Measurements from ENCODE around the gene WSCD2.

Gene WSCD2

DNA sequence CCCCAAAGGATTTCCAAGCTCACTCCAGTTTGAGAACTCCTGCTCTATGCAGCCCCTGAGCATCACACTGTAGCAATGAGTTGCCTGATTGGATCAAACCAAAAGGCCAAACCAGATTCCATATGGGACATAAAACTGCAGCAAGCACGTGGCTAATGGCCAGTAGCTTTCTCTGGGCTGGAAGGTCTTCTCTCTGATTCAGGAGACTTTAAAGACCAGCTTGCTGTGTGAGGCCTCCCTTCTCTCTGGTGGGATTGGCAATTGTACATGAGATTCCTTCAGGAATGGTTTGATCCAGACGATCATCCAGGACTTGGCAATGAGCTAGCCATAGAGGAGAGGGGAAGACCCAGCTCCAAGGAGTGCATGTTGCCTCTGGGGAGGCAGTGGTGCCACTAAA lies 50.2 kb downstream of the WSCD2 start:
- Histone ChIP-seq H3K27me3 (no peaks in the 10 kb centered on the region), H3K27ac (no peak overlapping the region), H3K9me3 (replicated peaks in 1 of 11) (no peaks in the 10 kb centered on the region), H3K4me1 (no peaks in the 10 kb centered on the region), H3K4me2 (no peak overlapping the region), H3K36me3 (no peaks in the 10 kb centered on the region), H3K9ac (no peak overlapping the region), H4K20me1 (peaks cover 0 to 1% (median 0%) of the 10 kb centered on the region in 11 experiments; a peak in 2 of 22 replicates), H3K4me3 (no peak overlapping the region)
- no peak for TF ChIP-seq Cebpa-rat (IDR thresholded peaks at IDR 0.05)

DNA sequence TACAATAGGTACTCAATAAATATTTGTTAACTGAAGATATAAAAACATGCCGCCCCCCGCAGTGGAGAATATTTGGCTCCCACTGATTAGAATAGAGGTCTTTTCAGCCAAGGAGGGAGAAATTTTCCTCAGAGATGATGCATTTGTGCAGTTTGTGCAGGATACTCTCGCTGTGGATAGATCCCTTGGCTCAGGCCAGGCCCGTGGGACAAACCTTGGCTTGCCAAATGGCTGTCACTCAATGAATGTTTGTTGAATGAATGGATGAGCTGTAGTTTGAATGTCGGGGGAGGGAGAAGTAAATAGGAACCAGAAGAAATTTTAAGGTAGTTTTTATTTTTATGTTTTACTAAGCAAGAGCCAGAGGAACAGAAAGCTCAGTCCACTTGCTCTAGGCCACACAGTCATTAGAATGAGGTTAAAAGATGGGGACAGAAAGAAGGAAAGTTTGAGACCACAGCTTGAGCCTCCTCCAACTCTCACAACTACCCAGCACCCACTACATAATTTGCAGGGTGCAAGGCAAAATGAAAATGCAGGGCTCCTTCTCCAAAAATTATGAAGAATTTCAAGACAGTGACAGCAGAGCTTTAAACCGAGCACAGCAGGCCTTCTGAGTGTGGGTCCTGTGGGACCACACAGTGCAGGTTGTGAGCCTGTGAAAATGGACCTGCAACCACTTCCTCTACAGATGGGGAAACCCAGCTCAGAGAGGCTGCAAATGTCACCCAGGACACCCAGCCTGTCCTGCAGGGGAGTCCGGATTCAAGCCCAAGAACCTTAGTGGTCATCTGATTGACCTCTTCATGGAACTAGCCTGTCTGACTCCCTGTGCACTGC lies 51.4 kb downstream of the WSCD2 start:
- H3K9ac ChIP-seq = no peak overlapping the region
- no peaks in the 10 kb centered on the region for H3K36me3 ChIP-seq
- H3K27ac ChIP-seq = no peak overlapping the region
- H3K27me3 ChIP-seq = no peaks in the 10 kb centered on the region
- H4K20me1 ChIP-seq = peaks cover 0 to 5% (median 0%) of the 10 kb centered on the region in 11 experiments; a peak in 2 of 22 replicates
- no peaks in the 10 kb centered on the region for H3K9me3 ChIP-seq (replicated peaks in 1 of 11)
- no peak overlapping the region for H3K4me2 ChIP-seq
- no peaks in the 10 kb centered on the region for H3K4me1 ChIP-seq
- H3K4me3 ChIP-seq = no peak overlapping the region
- TF ChIP-seq Cebpa-rat (IDR thresholded peaks at IDR 0.05) = no peak

DNA sequence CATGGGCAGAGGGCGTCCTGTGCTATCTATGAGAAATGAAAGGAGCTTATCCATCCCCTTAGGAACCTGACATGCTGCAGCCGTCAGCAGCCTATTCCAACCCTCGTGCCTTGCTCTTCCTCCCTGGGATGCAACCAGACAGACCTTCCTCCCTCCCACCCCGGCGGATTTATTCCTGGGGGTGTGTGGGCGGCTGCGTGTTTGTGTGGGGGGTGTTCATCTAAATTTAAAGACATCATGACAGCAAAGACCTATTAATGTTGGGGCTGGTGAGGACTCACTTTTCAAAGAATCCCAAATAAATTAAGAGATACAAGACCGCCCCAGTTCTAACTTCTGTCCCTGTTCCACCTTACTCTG lies 52.0 kb downstream of the WSCD2 start:
- Histone ChIP-seq H4K20me1 (peaks cover 0 to 5% (median 0%) of the 10 kb centered on the region in 11 experiments; a peak in 2 of 22 replicates), H3K27me3 (no peaks in the 10 kb centered on the region), H3K4me2 (no peak overlapping the region), H3K36me3 (no peaks in the 10 kb centered on the region), H3K27ac (no peak overlapping the region), H3K4me1 (no peaks in the 10 kb centered on the region), H3K4me3 (no peak overlapping the region), H3K9me3 (replicated peaks in 1 of 11) (no peaks in the 10 kb centered on the region), H3K9ac (no peak overlapping the region)
- no peak for TF ChIP-seq Cebpa-rat (IDR thresholded peaks at IDR 0.05)

DNA sequence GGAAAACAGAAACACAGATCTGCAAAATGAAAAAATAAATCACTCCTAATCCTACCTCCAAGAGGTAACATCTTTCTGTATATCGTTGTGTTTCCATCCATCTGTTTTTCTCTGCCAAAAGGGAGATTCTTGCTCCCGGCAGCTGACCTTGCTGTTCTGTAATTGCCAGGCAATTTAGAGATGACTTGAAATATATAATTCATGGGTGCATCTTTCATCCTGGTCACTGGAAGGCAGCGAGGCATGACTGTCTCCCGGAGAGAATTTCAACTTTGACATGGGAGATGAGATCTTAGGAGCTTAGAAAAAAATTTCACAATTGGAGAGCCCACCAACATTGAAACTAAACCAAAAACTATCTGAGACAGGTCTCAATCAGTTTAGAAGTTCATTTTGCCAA lies 53.0 kb downstream of the WSCD2 start:
- Histone ChIP-seq H3K4me2 (no peak overlapping the region), H3K9me3 (replicated peaks in 1 of 11) (no peaks in the 10 kb centered on the region), H3K4me1 (no peaks in the 10 kb centered on the region), H4K20me1 (peaks cover 0 to 5% (median 0%) of the 10 kb centered on the region in 11 experiments; a peak in 2 of 22 replicates), H3K4me3 (no peak overlapping the region), H3K9ac (no peak overlapping the region), H3K36me3 (no peaks in the 10 kb centered on the region), H3K27me3 (no peaks in the 10 kb centered on the region), H3K27ac (no peak overlapping the region)
- TF ChIP-seq Cebpa-rat (IDR thresholded peaks at IDR 0.05) = no peak

DNA sequence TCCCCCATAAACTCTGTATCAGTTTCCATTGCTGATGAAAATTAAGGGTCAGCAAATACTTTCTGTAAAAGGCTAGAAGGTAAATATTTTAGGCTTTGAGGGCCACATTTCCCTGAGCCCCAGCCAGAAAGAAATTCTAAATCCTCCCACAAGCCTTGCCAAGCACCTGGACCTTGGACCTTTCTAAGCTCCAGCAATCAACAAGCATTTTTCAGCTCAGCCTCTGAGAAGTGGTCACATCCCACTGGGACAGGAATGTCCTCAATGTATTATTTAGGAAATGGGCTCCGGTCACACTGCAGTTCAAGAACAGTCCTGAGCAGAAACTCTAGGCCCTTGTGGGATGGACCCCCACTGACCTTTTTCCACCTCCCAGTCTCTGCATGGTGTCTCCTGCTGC lies 55.9 kb downstream of the WSCD2 start:
- TF ChIP-seq Cebpa-rat (IDR thresholded peaks at IDR 0.05) = no peak
- no peaks in the 10 kb centered on the region for H3K36me3 ChIP-seq
- H3K27me3 ChIP-seq = no peaks in the 10 kb centered on the region
- no peaks in the 10 kb centered on the region for H3K4me1 ChIP-seq
- H3K4me2 ChIP-seq = no peak overlapping the region
- H3K9me3 ChIP-seq (replicated peaks in 1 of 11) = no peaks in the 10 kb centered on the region
- no peak overlapping the region for H3K27ac ChIP-seq
- H3K9ac ChIP-seq = no peak overlapping the region
- no peak overlapping the region for H3K4me3 ChIP-seq
- H4K20me1 ChIP-seq = peaks cover 0 to 5% (median 0%) of the 10 kb centered on the region in 11 experiments; a peak in 2 of 22 replicates

DNA sequence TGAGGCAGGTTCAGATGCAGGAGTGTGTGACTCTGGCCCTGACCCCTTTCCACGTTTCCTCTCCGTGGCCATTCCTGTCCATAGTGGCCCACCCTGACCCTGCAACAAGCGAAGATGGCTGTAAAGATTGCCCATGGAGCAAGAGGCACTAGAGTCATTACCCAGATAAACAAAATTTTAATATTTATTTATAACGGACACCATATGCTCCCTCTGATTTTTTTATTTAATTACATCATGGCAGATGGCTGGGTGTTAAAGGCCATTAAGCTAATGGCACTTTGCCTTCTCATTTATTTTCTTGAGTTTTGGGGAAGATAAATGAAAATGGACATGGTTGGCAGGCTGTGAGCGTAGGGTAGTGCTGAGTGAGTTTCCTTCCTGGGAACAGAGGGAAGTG lies 58.7 kb downstream of the WSCD2 start:
- H3K27me3 ChIP-seq = no peaks in the 10 kb centered on the region
- H3K36me3 ChIP-seq = no peaks in the 10 kb centered on the region
- no peak overlapping the region for H3K4me2 ChIP-seq
- no peaks in the 10 kb centered on the region for H3K9me3 ChIP-seq (replicated peaks in 1 of 11)
- no peak overlapping the region for H3K9ac ChIP-seq
- TF ChIP-seq Cebpa-rat (IDR thresholded peaks at IDR 0.05) = no peak
- H3K4me3 ChIP-seq = no peak overlapping the region
- H4K20me1 ChIP-seq = peaks cover 0 to 5% (median 0%) of the 10 kb centered on the region in 11 experiments; a peak in 4 of 22 replicates
- H3K27ac ChIP-seq = no peak overlapping the region
- peaks cover 0 to 6% (median 0%) of the 10 kb centered on the region in 10 experiments; a peak in 5 of 20 replicates for H3K4me1 ChIP-seq

DNA sequence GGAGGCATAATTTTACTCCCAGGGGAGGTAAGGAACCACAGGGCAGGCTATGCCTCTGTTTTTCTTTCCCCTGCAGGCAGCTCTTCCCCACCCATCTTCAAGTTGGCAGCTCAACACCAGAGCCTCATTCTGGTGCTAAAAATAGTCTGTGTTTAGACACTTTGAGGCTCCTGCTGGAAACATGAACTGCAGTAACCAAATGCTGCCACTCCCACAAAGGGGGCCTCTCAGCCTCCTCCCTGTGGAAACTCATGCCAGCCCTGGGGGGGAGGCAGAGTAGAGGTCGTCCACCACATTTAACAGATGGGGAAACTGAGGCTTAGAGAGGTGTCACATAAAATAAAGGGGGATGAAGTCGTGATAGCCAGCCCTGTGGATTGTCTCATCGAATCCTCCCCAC lies 61.4 kb downstream of the WSCD2 start:
- Histone ChIP-seq H4K20me1 (peaks cover 0 to 10% (median 0%) of the 10 kb centered on the region in 11 experiments; a peak in 6 of 22 replicates), H3K27me3 (no peaks in the 10 kb centered on the region), H3K9me3 (replicated peaks in 1 of 11) (no peaks in the 10 kb centered on the region), H3K4me1 (peaks cover 0 to 6% (median 0%) of the 10 kb centered on the region in 10 experiments; a peak in 5 of 20 replicates), H3K36me3 (no peaks in the 10 kb centered on the region), H3K9ac (no peak overlapping the region), H3K4me2 (no peak overlapping the region), H3K4me3 (no peak overlapping the region), H3K27ac (no peak overlapping the region)
- TF ChIP-seq Cebpa-rat (IDR thresholded peaks at IDR 0.05) = no peak

DNA sequence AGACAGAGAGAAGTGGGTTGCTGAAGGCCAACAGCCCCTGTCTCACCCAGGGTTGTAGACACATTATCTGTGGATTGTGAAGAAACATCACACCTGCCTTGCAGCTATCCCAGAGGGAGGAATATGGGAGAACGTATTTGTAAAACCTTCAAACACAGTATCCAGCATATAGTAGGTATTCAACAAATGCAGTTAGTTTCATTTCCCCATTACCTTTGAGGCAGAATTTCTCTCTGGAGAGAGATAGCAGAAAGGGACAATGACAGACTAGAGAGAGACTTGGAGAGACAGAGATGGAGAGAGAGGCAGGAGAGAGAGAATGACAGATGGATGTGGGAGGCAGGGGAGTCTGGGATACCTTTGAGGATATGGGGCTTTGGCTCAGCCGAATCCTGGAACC lies 62.0 kb downstream of the WSCD2 start:
- H3K4me1 ChIP-seq = peaks cover 0 to 6% (median 0%) of the 10 kb centered on the region in 10 experiments; a peak in 5 of 20 replicates
- H3K9ac ChIP-seq = no peak overlapping the region
- no peak overlapping the region for H3K4me3 ChIP-seq
- no peaks in the 10 kb centered on the region for H3K27me3 ChIP-seq
- no peaks in the 10 kb centered on the region for H3K9me3 ChIP-seq (replicated peaks in 1 of 11)
- peaks cover 0 to 10% (median 0%) of the 10 kb centered on the region in 11 experiments; a peak in 7 of 22 replicates for H4K20me1 ChIP-seq
- H3K4me2 ChIP-seq = no peak overlapping the region
- no peak for TF ChIP-seq Cebpa-rat (IDR thresholded peaks at IDR 0.05)
- H3K36me3 ChIP-seq = no peaks in the 10 kb centered on the region
- H3K27ac ChIP-seq = no peak overlapping the region

DNA sequence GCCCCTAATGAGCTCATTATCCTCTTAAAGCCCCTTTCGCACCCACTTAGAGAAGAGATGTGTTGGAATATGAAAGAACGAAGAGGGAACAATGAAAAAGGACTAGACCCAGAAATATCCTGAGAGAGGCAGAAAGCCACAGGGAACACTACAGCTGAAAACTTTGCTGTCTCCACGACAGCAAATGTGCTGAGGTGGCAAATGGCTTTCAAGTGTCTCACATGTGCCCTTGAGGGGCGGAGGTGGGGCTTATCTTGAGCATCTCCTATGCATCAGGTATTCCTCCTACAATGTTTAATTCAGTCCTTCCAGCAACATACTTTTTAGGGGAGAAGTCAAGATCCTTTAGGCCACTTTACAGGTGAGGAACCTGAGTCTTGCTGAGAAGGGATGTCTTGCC lies 62.9 kb downstream of the WSCD2 start:
- H3K4me2 ChIP-seq = no peak overlapping the region
- H3K27me3 ChIP-seq = no peaks in the 10 kb centered on the region
- peaks cover 0 to 6% (median 0%) of the 10 kb centered on the region in 10 experiments; a peak in 5 of 20 replicates for H3K4me1 ChIP-seq
- H3K36me3 ChIP-seq = no peaks in the 10 kb centered on the region
- H4K20me1 ChIP-seq = peaks cover 0 to 10% (median 0%) of the 10 kb centered on the region in 11 experiments; a peak in 7 of 22 replicates
- TF ChIP-seq Cebpa-rat (IDR thresholded peaks at IDR 0.05) = no peak
- H3K27ac ChIP-seq = no peak overlapping the region
- no peak overlapping the region for H3K9ac ChIP-seq
- no peaks in the 10 kb centered on the region for H3K9me3 ChIP-seq (replicated peaks in 1 of 11)
- no peak overlapping the region for H3K4me3 ChIP-seq

DNA sequence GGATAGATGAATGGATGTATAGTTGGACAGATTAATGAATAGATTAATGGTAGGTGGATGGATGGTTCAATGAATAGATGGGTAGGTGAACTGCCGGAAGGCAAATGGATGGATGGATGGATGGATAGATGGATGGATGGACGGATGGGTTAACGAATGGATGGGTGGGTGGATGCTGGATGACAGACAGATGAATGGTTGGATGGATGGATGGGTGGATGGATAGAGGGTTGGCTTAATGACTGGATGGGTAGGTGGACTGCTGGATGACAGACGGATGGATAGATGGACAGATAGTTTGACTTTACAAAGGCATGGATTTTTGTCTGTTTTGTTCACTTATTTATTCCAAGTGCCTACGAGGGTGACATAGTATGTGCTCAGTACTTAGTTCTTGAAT lies 64.4 kb downstream of the WSCD2 start:
- H3K4me3 ChIP-seq = no peak overlapping the region
- H3K36me3 ChIP-seq = no peaks in the 10 kb centered on the region
- H3K9ac ChIP-seq = no peak overlapping the region
- H3K4me1 ChIP-seq = peaks cover 0 to 6% (median 0%) of the 10 kb centered on the region in 10 experiments; a peak in 5 of 20 replicates
- H4K20me1 ChIP-seq = peaks cover 0 to 20% (median 0%) of the 10 kb centered on the region in 11 experiments; a peak in 7 of 22 replicates
- no peak for TF ChIP-seq Cebpa-rat (IDR thresholded peaks at IDR 0.05)
- H3K9me3 ChIP-seq (replicated peaks in 1 of 11) = no peaks in the 10 kb centered on the region
- no peaks in the 10 kb centered on the region for H3K27me3 ChIP-seq
- H3K4me2 ChIP-seq = no peak overlapping the region
- H3K27ac ChIP-seq = no peak overlapping the region
